Upper lobe of right lung (tissue), 1 donor: Measurements from ENCODE around the gene HPSE. TPM values are rescaled to one million over a fixed set of nuclear protein-coding genes. Genes with fewer than 3 reads are reported as not detected.
"Not testable (repeated sequence)": the region's sequence is repeated elsewhere in the genome, so short reads cannot be mapped to it uniquely, and the experiment has no call there.

Experiments
- ATAC-seq: fragments of 200-7000 bp; cut with Tn5 transposase; one replicate; pipeline ENCODE4 v1.9.1; 2020; ENCODE audit warnings: mild to moderate bottlenecking, moderate library complexity
- DNase-seq: peaks from one replicate; pipeline ENCODE4 v3.0.0-alpha.2; 2020
- H3K27ac ChIP-seq: fragments of 200-600 bp; one replicate; pipeline ENCODE4 v1.8.0; 2022
- H3K27me3 ChIP-seq: fragments of 200-600 bp; one replicate; pipeline ENCODE4 v1.8.0; 2022; ENCODE audit warnings: mild to moderate bottlenecking
- H3K36me3 ChIP-seq: fragments of 200-600 bp; one replicate; pipeline ENCODE4 v1.8.0; 2022
- H3K4me1 ChIP-seq: fragments of 200-600 bp; one replicate; pipeline ENCODE4 v1.8.0; 2022
- H3K4me3 ChIP-seq: fragments of 200-600 bp; one replicate; pipeline ENCODE4 v1.8.0; 2022; ENCODE audit warnings: mild to moderate bottlenecking
- H3K9me3 ChIP-seq: fragments of 200-600 bp; one replicate; pipeline ENCODE4 v1.8.0; 2022
- CTCF ChIP-seq: fragments of 200-600 bp; IDR thresholded peaks from one replicate; pipeline ENCODE4 v1.8.0; 2022; ENCODE audit warnings: antibody characterized with exemption
- intact Hi-C: fragments of 100-400 bp; cut with DNase I; formaldehyde crosslinking; loops from one replicate; pipeline ENCODE4 v1.11.0; 2022
- total RNA-seq: library from RNA; stranded (reverse); fragmentation: NEBNext Ultra II Directional; extraction: Animal tissue kit (Norgen Biotek cat#: 25700); gene quantifications from one replicate; pipeline ENCODE4 v1.2.1, GENCODE V29; 2021
- donor health status: DM: no; HTN: yes; CAD: no; lungs with severe emphysema.

Gene HPSE
- total RNA-seq, 1 donor from 2014 or later, result 5.6 TPM

- no peak for DNase-seq
- Histone ChIP-seq H3K36me3 (no peaks in the 10 kb centered on the region), H3K27ac (no peak overlapping the region), H3K9me3 (no peaks in the 10 kb centered on the region), H3K4me3 (no peak overlapping the region), H3K27me3 (no peaks in the 10 kb centered on the region), H3K4me1 (no peaks in the 10 kb centered on the region)
- intact Hi-C loops, result no loop called here
- no peak for ATAC-seq
- TF ChIP-seq CTCF, result no peak
These were observed 26.0 kb downstream of the HPSE start for GRCh38 chr4:83308672-83309071.

- Histone ChIP-seq H3K4me1 (no peaks in the 10 kb centered on the region), H3K9me3 (no peaks in the 10 kb centered on the region), H3K4me3 (no peak overlapping the region), H3K36me3 (no peaks in the 10 kb centered on the region), H3K27me3 (no peaks in the 10 kb centered on the region), H3K27ac (no peak overlapping the region)
- no peak for DNase-seq
- no peak for TF ChIP-seq CTCF
- no peak for ATAC-seq
- intact Hi-C loops, result no loop called here
These were observed 26.7 kb downstream of the HPSE start for GRCh38 chr4:83307920-83308319.

- H3K36me3 ChIP-seq, result no peaks in the 10 kb centered on the region
- DNase-seq, result no peak
- no peaks in the 10 kb centered on the region for H3K9me3 ChIP-seq
- no peak for ATAC-seq
- intact Hi-C loops, result no loop called here
- no peaks in the 10 kb centered on the region for H3K4me1 ChIP-seq
- H3K27ac ChIP-seq, result no peak overlapping the region
- TF ChIP-seq CTCF, result no peak
- peaks cover 5% of the 10 kb centered on the region for H3K27me3 ChIP-seq
- H3K4me3 ChIP-seq, result no peak overlapping the region
These were observed 29.5 kb downstream of the HPSE start for GRCh38 chr4:83305187-83305586.

GRCh38 chr4:83297548-83298260 lies 36.9 kb downstream of the HPSE start:
- TF ChIP-seq CTCF, result no peak
- ATAC-seq (no peak), DNase-seq (no peak)
- Histone ChIP-seq H3K4me3 (no peak overlapping the region), H3K9me3 (no peaks in the 10 kb centered on the region), H3K4me1 (no peaks in the 10 kb centered on the region), H3K27ac (no peak overlapping the region), H3K27me3 (peaks cover 4% of the 10 kb centered on the region), H3K36me3 (no peaks in the 10 kb centered on the region)
- intact Hi-C loops, result no loop called here

GRCh38 chr4:83293305-83294046 lies 41.2 kb downstream of the HPSE start:
- TF ChIP-seq CTCF, result no peak
- no peak overlapping the region for H3K27ac ChIP-seq
- no peaks in the 10 kb centered on the region for H3K4me1 ChIP-seq
- ATAC-seq (no peak), DNase-seq (no peak)
- H3K4me3 ChIP-seq, result no peak overlapping the region
- intact Hi-C loops, result no loop called here
- no peaks in the 10 kb centered on the region for H3K27me3 ChIP-seq
- no peaks in the 10 kb centered on the region for H3K36me3 ChIP-seq
- H3K9me3 ChIP-seq, result no peaks in the 10 kb centered on the region

GRCh38 chr4:83290059-83290774 lies 44.4 kb downstream of the HPSE start:
- H3K9me3 ChIP-seq, H3K27ac ChIP-seq, H3K4me3 ChIP-seq, H3K36me3 ChIP-seq, DNase-seq, H3K27me3 ChIP-seq, intact Hi-C loops, H3K4me1 ChIP-seq, ATAC-seq: not testable (repeated sequence)

- H3K27me3 ChIP-seq, H3K27ac ChIP-seq, H3K9me3 ChIP-seq, H3K36me3 ChIP-seq, intact Hi-C loops, H3K4me3 ChIP-seq, DNase-seq, H3K4me1 ChIP-seq, ATAC-seq: not testable (repeated sequence)
These were observed 46.3 kb downstream of the HPSE start for GRCh38 chr4:83288381-83288780.
